Calu3 (cell line): ENCODE measurements around the gene KRT16. TPM values are rescaled to one million over a fixed set of nuclear protein-coding genes. Genes with fewer than 3 reads are reported as not detected.
"Not testable (repeated sequence)": the region's sequence is repeated elsewhere in the genome, so short reads cannot be mapped to it uniquely, and the experiment has no call there.

Experiments used
- BruUV-seq: library from RNA; stranded (reverse); fragments of 400-500 nt; replicated peaks from 2 replicates; lab custom pipeline; 2021; lab: Mats Ljungman, UMichigan
- CTCF ChIA-PET: fragments of 300-600 bp; sonication (Branson Sonifier 250); formaldehyde crosslinking; loops from one replicate; lab custom pipeline; 2022; ENCODE audit warnings: antibody characterized with exemption; lab: Charles Lee
- DNase-seq: peaks from one replicate; pipeline ENCODE4 v3.0.0; 2022
- H3K27ac Mint-ChIP-seq: one replicate; pipeline ENCODE4 v1.8.0; 2022; ENCODE audit warnings: mixed read lengths; ENCODE audit not compliant: unreplicated experiment
- H3K27me3 Mint-ChIP-seq: one replicate; pipeline ENCODE4 v1.8.0; 2022; ENCODE audit warnings: mixed read lengths; ENCODE audit not compliant: unreplicated experiment
- H3K36me3 Mint-ChIP-seq: one replicate; pipeline ENCODE4 v1.8.0; 2022; ENCODE audit warnings: mild to moderate bottlenecking, moderate library complexity, mixed read lengths; ENCODE audit not compliant: insufficient read depth, unreplicated experiment
- H3K4me1 Mint-ChIP-seq: one replicate; pipeline ENCODE4 v1.8.0; 2022; ENCODE audit warnings: mild to moderate bottlenecking, low read depth, mixed read lengths; ENCODE audit not compliant: unreplicated experiment
- H3K4me3 Mint-ChIP-seq: one replicate; pipeline ENCODE4 v1.8.0; 2022; ENCODE audit warnings: mild to moderate bottlenecking, low read depth, moderate library complexity, mixed read lengths; ENCODE audit not compliant: unreplicated experiment
- H3K9me3 Mint-ChIP-seq: one replicate; pipeline ENCODE4 v1.8.0; 2022; ENCODE audit warnings: low read depth, mixed read lengths; ENCODE audit not compliant: unreplicated experiment
- CTCF ChIP-seq: fragments of 200-600 bp; IDR thresholded peaks from one replicate; pipeline ENCODE4 v1.8.0; 2022; ENCODE audit warnings: antibody characterized with exemption; ENCODE audit not compliant: unreplicated experiment
- intact Hi-C: fragments of 100-400 bp; cut with micrococcal nuclease; formaldehyde crosslinking; loops from one replicate; pipeline ENCODE4 v1.10.0; 2022; ENCODE audit not compliant: unreplicated experiment
- total RNA-seq: library from RNA; stranded (reverse); gene quantifications from 2 replicates; pipeline ENCODE4 v1.2.3, GENCODE V29; 2022

Gene KRT16
- total RNA-seq, 1 experiment from 2014 or later: 3.8 TPM

- Mint-ChIP-seq H3K4me1 (peaks cover 43% of the 10 kb centered on the region), H3K4me3 (no peak overlapping the region), H3K27me3 (no peaks in the 10 kb centered on the region), H3K36me3 (peaks cover 64% of the 10 kb centered on the region), H3K9me3 (no peaks in the 10 kb centered on the region), H3K27ac (peak overlapping the region; percentile 25)
- TF ChIP-seq CTCF: no peak
- BruUV-seq: no TSS peak
- CTCF ChIA-PET: interaction anchor here (1.1 kb wide), 1 partner anchor 35 kb away, joined by 4 read pairs; no protein-coding TSS in a partner anchor
- intact Hi-C loops: no loop called here
- DNase-seq: no peak
Observed at GRCh38 chr17:41619036-41619926, 6.7 kb upstream of the KRT16 start.

DNA sequence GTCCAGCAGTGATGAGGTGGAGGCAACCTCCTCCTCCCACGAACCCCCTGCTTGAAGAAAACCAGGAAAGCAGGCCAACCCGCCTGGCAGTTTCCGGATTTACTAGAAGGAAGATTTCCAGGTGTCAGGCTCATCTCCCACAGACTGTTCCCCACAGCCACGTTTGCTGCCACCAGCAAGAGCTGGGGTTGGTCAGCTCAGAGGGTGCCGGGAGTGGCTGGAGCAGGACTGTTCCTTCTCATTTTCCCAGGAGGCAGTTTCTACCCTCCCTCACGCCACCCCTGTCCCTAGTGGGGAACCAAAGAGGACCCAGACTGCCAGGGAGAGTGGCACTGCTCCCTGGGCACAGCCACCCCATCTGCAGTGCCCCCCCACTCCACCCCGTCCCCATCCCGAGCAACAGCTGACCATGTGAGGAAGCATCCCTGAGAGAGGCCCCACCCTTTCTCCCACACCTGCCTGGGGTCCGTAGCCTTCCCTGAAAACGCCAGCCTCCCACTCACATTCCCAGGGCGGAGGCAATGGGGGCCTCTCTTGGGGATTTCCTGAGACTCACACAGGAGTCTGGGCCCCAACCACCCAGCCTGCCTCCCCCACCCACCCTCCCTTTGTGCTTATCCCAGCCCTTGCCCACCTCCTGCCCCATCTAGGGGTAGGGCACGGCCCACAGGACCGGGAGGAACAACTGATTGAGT lies 5.9 kb upstream of the KRT16 start:
- no peaks in the 10 kb centered on the region for H3K9me3 Mint-ChIP-seq

DNA sequence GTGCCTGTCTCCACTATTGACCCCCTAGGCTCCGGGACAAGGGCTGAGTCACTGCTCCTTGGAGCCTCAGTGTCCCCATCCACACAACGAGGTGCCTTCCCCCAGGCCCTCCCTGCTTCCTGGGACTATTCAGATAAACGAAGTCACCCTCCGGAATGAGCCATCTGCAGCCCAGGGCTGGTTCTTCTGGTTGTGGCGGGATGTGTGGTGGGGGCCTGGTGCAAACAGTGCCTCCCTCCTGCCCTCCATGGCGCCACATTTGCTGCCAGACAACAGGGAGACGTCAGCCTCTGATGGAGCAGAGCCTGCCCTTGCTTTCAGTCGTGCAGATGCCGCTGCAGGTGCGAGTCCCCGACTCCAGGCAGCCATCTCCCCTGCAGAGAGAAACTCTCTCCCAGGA lies 5.1 kb upstream of the KRT16 start:
- Mint-ChIP-seq H3K27me3 (no peaks in the 10 kb centered on the region), H3K4me3 (no peak overlapping the region), H3K4me1 (peaks cover 51% of the 10 kb centered on the region), H3K36me3 (peaks cover 52% of the 10 kb centered on the region), H3K9me3 (no peaks in the 10 kb centered on the region), H3K27ac (no peak overlapping the region)
- no TSS peak for BruUV-seq
- TF ChIP-seq CTCF: no peak
- intact Hi-C loops: no loop called here
- CTCF ChIA-PET: no interaction called here
- no peak for DNase-seq

More for the DNA sequence above, 5.9 kb upstream of the KRT16 start:
- Mint-ChIP-seq H3K4me3 (no peak overlapping the region), H3K36me3 (peaks cover 56% of the 10 kb centered on the region), H3K27me3 (no peaks in the 10 kb centered on the region), H3K4me1 (peaks cover 47% of the 10 kb centered on the region), H3K27ac (no peak overlapping the region)
- CTCF ChIA-PET: interaction anchor here (1.1 kb wide), 1 partner anchor 36 kb away, joined by 4 read pairs; no protein-coding TSS in a partner anchor
- intact Hi-C loops: no loop called here
- DNase-seq: no peak
- no peak for TF ChIP-seq CTCF
- BruUV-seq: no TSS peak

DNA sequence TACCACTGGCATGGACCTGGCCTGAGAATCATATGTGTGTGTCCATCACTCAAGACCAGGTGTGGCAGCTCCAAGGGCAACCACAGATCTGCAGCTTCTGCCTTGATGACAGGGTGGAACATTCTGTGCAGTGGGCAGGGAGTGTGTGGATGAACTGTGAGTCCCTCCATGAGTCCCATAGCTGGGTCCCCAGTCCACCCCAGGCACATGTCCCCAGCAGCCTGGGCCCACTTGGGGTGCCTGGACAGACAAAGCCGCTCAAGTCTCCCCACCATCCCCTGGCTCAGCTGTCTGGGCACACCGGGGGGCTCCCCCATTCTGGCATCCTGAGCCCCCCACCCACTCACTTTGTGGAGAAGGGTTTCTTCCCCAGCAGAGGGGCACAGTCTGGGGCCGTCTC lies 4.6 kb upstream of the KRT16 start:
- Mint-ChIP-seq H3K4me3 (no peak overlapping the region), H3K9me3 (no peaks in the 10 kb centered on the region), H3K27ac (no peak overlapping the region), H3K27me3 (no peaks in the 10 kb centered on the region), H3K36me3 (peaks cover 48% of the 10 kb centered on the region), H3K4me1 (peaks cover 51% of the 10 kb centered on the region)
- BruUV-seq: no TSS peak
- CTCF ChIA-PET: interaction anchor here (0.6 kb wide), 2 partner anchors 24 to 39 kb away, joined by 3 read pairs; no protein-coding TSS in a partner anchor
- TF ChIP-seq CTCF: no peak
- no peak for DNase-seq
- intact Hi-C loops: no loop called here

GRCh38 chr17:41616486-41616885 lies 3.9 kb upstream of the KRT16 start:
- CTCF ChIA-PET: interaction anchor here (0.6 kb wide), 2 partner anchors 23 to 39 kb away, joined by 3 read pairs; no protein-coding TSS in a partner anchor
- intact Hi-C loops, H3K27me3 Mint-ChIP-seq, BruUV-seq, H3K9me3 Mint-ChIP-seq, DNase-seq, H3K27ac Mint-ChIP-seq, H3K4me3 Mint-ChIP-seq: not testable (repeated sequence)
- H3K4me1 Mint-ChIP-seq: peaks cover 46% of the 10 kb centered on the region
- H3K36me3 Mint-ChIP-seq: peaks cover 41% of the 10 kb centered on the region
